HCT116 (cell line): ENCODE results near the gene TRNP1. TPM values are rescaled to one million over a fixed set of nuclear protein-coding genes. Genes with fewer than 3 reads are reported as not detected.

Experiments
- ATAC-seq: fragments of 200-7000 bp; cut with Tn5 transposase; 2 replicates; pipeline ENCODE4 v1.9.1; 2020; ENCODE audit warnings: mild to moderate bottlenecking, moderate library complexity
- BruUV-seq: library from RNA; stranded (reverse); fragments of 400-500 nt; replicated peaks from 2 replicates; lab custom pipeline; 2021; lab: Mats Ljungman, UMichigan
- CTCF ChIA-PET: fragments of 300-600 bp; sonication (Branson Sonifier 250); formaldehyde crosslinking; loops from one replicate; lab custom pipeline; 2021; ENCODE audit warnings: antibody characterized with exemption; lab: Charles Lee
- POLR2A ChIA-PET: fragments of 300-600, 350-600 bp; sonication (Branson Sonifier 250); formaldehyde crosslinking; loops from one replicate; lab custom pipeline; 2021; ENCODE audit warnings: antibody characterized with exemption; lab: Charles Lee
- RAD21 ChIA-PET, 2 experiments: fragments of 300-600 bp; sonication (Branson Sonifier 250); formaldehyde crosslinking; loops; one replicate each; lab custom pipeline; 2023; ENCODE audit warnings: low total read pairs in 2 of 2; ENCODE audit not compliant: uncharacterized antibody in 2 of 2, unreplicated experiment in 2 of 2, low non-redundant PET in 1 of 2; lab: Charles Lee
- DNase-seq: peaks from one replicate; pipeline ENCODE4 v3.0.0-alpha.2; 2010; ENCODE audit warnings: low read depth, low spot score
- H2AFZ ChIP-seq: fragments of 200-600 bp; shearing (Covaris generic), sonication (generic); 2 replicates; pipeline ENCODE4 v1.6.1; 2017; ENCODE audit warnings: low read depth, mixed run types, mixed read lengths, antibody characterized with exemption, low read length; ENCODE audit not compliant: poor library complexity, severe bottlenecking
- H3K27ac ChIP-seq: 2 replicates; pipeline ENCODE4 v1.5.1; 2012; ENCODE audit warnings: low read depth, low read length
- H3K27me3 ChIP-seq: fragments of 200-600 bp; sonication (generic); 2 replicates; pipeline ENCODE4 v1.6.1; 2016; ENCODE audit warnings: mixed run types, low read length, mixed read lengths; ENCODE audit not compliant: insufficient read depth
- H3K36me3 ChIP-seq, 2 experiments: fragments of 200-500 bp in 1 of 2; fragments of 200-600 bp in 1 of 2; sonication (Bioruptor generic) in 1 of 2; sonication (generic) in 1 of 2; 2 replicates each; pipeline versions ENCODE4 v1.5.1 to v1.6.1; 2014 to 2016; ENCODE audit warnings: low read length in 2 of 2, inconsistent platforms in 1 of 2, mixed read lengths in 1 of 2, mixed run types in 1 of 2; ENCODE audit not compliant: insufficient read depth in 2 of 2, control insufficient read depth in 1 of 2
- H3K4me1 ChIP-seq, 2 experiments: fragments of 200-600 bp in 1 of 2; sonication (generic) in 1 of 2; 2 replicates each; pipeline versions ENCODE4 v1.5.1 to v1.6.1; 2012 to 2017; ENCODE audit warnings: low read length in 2 of 2, inconsistent platforms in 1 of 2, mild to moderate bottlenecking in 1 of 2, mixed read lengths in 1 of 2, mixed run types in 1 of 2, moderate library complexity in 1 of 2; ENCODE audit not compliant: insufficient read depth in 2 of 2, control insufficient read depth in 1 of 2
- H3K4me2 ChIP-seq: fragments of 200-600 bp; sonication (generic); 2 replicates; pipeline ENCODE4 v1.6.1; 2017; ENCODE audit warnings: mixed run types, low read length, mixed read lengths
- H3K4me3 ChIP-seq, 2 experiments: fragments of 200-600 bp in 1 of 2; sonication (generic) in 1 of 2; replicated peaks in 1 of 2; 2 replicates each; pipeline ENCODE4 v1.5.1; 2011 to 2016; ENCODE audit warnings: low read length in 2 of 2, control low read depth in 1 of 2, low read depth in 1 of 2, mild to moderate bottlenecking in 1 of 2, mixed read lengths in 1 of 2, mixed run types in 1 of 2
- H3K79me2 ChIP-seq: fragments of 200-600 bp; sonication (generic); 2 replicates; pipeline ENCODE4 v1.6.1; 2017; ENCODE audit warnings: mild to moderate bottlenecking, mixed run types, low read length, moderate library complexity, mixed read lengths; ENCODE audit not compliant: insufficient read depth
- H3K9ac ChIP-seq: fragments of 200-600 bp; sonication (generic); 2 replicates; pipeline ENCODE4 v1.6.1; 2016; ENCODE audit warnings: low read length, mixed read lengths
- H3K9me2 ChIP-seq: fragments of 200-600 bp; sonication (generic), shearing (Covaris generic); 2 replicates; pipeline ENCODE4 v1.6.1; 2017; ENCODE audit warnings: mixed run types, mild to moderate bottlenecking, moderate library complexity; ENCODE audit not compliant: insufficient read depth
- H3K9me3 ChIP-seq, 2 experiments: fragments of 200-500 bp in 1 of 2; fragments of 200-600 bp in 1 of 2; sonication (Bioruptor generic) in 1 of 2; sonication (generic) in 1 of 2; 2 replicates each; pipeline ENCODE4 v1.6.1; 2014 to 2017; ENCODE audit warnings: low read length in 2 of 2, mixed read lengths in 2 of 2, inconsistent platforms in 1 of 2, low read depth in 1 of 2, mild to moderate bottlenecking in 1 of 2, mixed run types in 1 of 2, moderate library complexity in 1 of 2; ENCODE audit not compliant: control insufficient read depth in 1 of 2, insufficient read depth in 1 of 2
- H4K20me1 ChIP-seq: fragments of 200-600 bp; sonication (generic), shearing (Covaris generic); 2 replicates; pipeline ENCODE4 v1.6.1; 2017; ENCODE audit warnings: mixed run types, mild to moderate bottlenecking, moderate library complexity; ENCODE audit not compliant: insufficient read depth
- CEBPB ChIP-seq: IDR thresholded peaks from 2 replicates; pipeline ENCODE4 v1.6.1; 2012; ENCODE audit warnings: low read depth
- CTCF ChIP-seq, 3 experiments: fragments of 200-600 bp in 1 of 3; sonication (generic) in 1 of 3; IDR thresholded peaks in 2 of 3; conservative IDR thresholded peaks in 1 of 3; 2 replicates each; pipeline ENCODE4 v1.5.1; 2012 to 2017; ENCODE audit warnings: low read depth in 2 of 3, low read length in 2 of 3, antibody characterized with exemption in 1 of 3, borderline replicate concordance in 1 of 3, control low read depth in 1 of 3, mild to moderate bottlenecking in 1 of 3, mixed read lengths in 1 of 3, mixed run types in 1 of 3, moderate library complexity in 1 of 3; ENCODE audit not compliant: insufficient read depth in 1 of 3
- POLR2A ChIP-seq: IDR thresholded peaks from 2 replicates; pipeline ENCODE4 v1.7.0; 2011; ENCODE audit warnings: borderline replicate concordance; ENCODE audit not compliant: insufficient read depth, insufficient read length; ENCODE audit errors: extremely low read depth
- YY1 ChIP-seq: IDR thresholded peaks from 2 replicates; pipeline ENCODE4 v1.6.1; 2011; ENCODE audit warnings: low read length, low read depth, moderate library complexity, mild to moderate bottlenecking; ENCODE audit not compliant: insufficient replicate concordance; ENCODE audit errors: extremely low read depth
- intact Hi-C: fragments of 100-400 bp; cut with micrococcal nuclease; formaldehyde crosslinking; loops from 2 replicates; pipeline ENCODE4 v1.10.0; 2022
- total RNA-seq: library from RNA; stranded (reverse); gene quantifications from one replicate; pipeline ENCODE4 v1.2.1, GENCODE V29; 2021; ENCODE audit not compliant: unreplicated experiment

TRNP1 gene
- total RNA-seq, 1 experiment from 2014 or later, result 76.9 TPM

- peak overlapping the region; percentile 70 for H2AFZ ChIP-seq
- peak overlapping the region; percentile 87 for H3K27ac ChIP-seq
- H3K4me2 ChIP-seq, result peak overlapping the region; percentile 97
- ChIA-PET CTCF (interaction anchor here (0.8 to 1.2 kb wide), 2 partner anchors 33 to 37 kb away, joined by 3 to 4 read pairs; partner anchors contain the start of gene TRNP1), RAD21 (interaction anchor here in 1 of 2 experiments (0.7 kb wide), 1 partner anchor 406 kb away, joined by 3 read pairs; the partner anchor contains the start of gene MAP3K6), POLR2A (interaction anchor here (0.8 to 1.2 kb wide), 5 partner anchors 31 to 60 kb away, joined by 3 to 6 read pairs (median 4); partner anchors contain the start of genes GPATCH3 and TRNP1)
- H3K36me3 ChIP-seq, result no peaks in the 10 kb centered on the region
- H3K9me3 ChIP-seq, result no peaks in the 10 kb centered on the region
- H3K9ac ChIP-seq, result peak overlapping the region; percentile 95
- H3K9me2 ChIP-seq, result no peaks in the 10 kb centered on the region
- H3K79me2 ChIP-seq, result peaks cover 30% of the 10 kb centered on the region
- H3K4me3 ChIP-seq, result peak overlapping the region; percentile 87 to 96
- no peak for DNase-seq
- peaks cover 7 to 26% of the 10 kb centered on the region in 2 experiments; a peak in 3 of 4 replicates for H3K4me1 ChIP-seq
- no peak for TF ChIP-seq POLR2A
- TF ChIP-seq YY1, result no peak
- TF ChIP-seq CEBPB, result no peak
- H3K27me3 ChIP-seq, result no peaks in the 10 kb centered on the region
- no peaks in the 10 kb centered on the region for H4K20me1 ChIP-seq
- intact Hi-C loops, result loop anchor here (2.0 kb wide), 1 partner anchor 30 kb away; no protein-coding TSS in a partner anchor
- no TSS peak for BruUV-seq
- peak; percentile 20 for ATAC-seq
Measured at GRCh38 chr1:26960625-26960966, 32.9 kb upstream of the TRNP1 start.

- DNase-seq, result no peak
- Histone ChIP-seq H4K20me1 (no peaks in the 10 kb centered on the region), H2AFZ (no peak overlapping the region), H3K4me1 (peaks cover 7 to 30% of the 10 kb centered on the region in 2 experiments; a peak in 3 of 4 replicates), H3K9me2 (no peaks in the 10 kb centered on the region), H3K9me3 (no peaks in the 10 kb centered on the region), H3K27me3 (no peaks in the 10 kb centered on the region), H3K4me3 (no peak overlapping the region), H3K36me3 (no peaks in the 10 kb centered on the region), H3K79me2 (peaks cover 30% of the 10 kb centered on the region), H3K4me2 (peak overlapping the region; percentile 97), H3K9ac (no peak overlapping the region), H3K27ac (no peak overlapping the region)
- no peak for TF ChIP-seq CTCF (IDR thresholded peaks at IDR 0.05 in 2 of 3, conservative IDR thresholded peaks at IDR 0.05 in 1 of 3; ENCODE audit: borderline replicate concordance in 1 of 3, insufficient read depth in 1 of 3, low read depth in 2 of 3, low read length in 2 of 3)
- TF ChIP-seq CEBPB, result peak; percentile 7; the same call in 1 of the 2 replicates
- no TSS peak for BruUV-seq
- RAD21 ChIA-PET, result no interaction called here
- CTCF ChIA-PET, result no interaction called here
- intact Hi-C loops, result loop anchor here (2.0 kb wide), 1 partner anchor 29 kb away; no protein-coding TSS in a partner anchor
- ATAC-seq, result no peak
- POLR2A ChIA-PET, result interaction anchor here (0.6 kb wide), 1 partner anchor 30 kb away, joined by 3 read pairs; no protein-coding TSS in a partner anchor
Measured at GRCh38 chr1:26961826-26962225, 31.7 kb upstream of the TRNP1 start.
